Measurements from ENCODE around the gene CTNNBL1.

CTNNBL1 gene

DNA sequence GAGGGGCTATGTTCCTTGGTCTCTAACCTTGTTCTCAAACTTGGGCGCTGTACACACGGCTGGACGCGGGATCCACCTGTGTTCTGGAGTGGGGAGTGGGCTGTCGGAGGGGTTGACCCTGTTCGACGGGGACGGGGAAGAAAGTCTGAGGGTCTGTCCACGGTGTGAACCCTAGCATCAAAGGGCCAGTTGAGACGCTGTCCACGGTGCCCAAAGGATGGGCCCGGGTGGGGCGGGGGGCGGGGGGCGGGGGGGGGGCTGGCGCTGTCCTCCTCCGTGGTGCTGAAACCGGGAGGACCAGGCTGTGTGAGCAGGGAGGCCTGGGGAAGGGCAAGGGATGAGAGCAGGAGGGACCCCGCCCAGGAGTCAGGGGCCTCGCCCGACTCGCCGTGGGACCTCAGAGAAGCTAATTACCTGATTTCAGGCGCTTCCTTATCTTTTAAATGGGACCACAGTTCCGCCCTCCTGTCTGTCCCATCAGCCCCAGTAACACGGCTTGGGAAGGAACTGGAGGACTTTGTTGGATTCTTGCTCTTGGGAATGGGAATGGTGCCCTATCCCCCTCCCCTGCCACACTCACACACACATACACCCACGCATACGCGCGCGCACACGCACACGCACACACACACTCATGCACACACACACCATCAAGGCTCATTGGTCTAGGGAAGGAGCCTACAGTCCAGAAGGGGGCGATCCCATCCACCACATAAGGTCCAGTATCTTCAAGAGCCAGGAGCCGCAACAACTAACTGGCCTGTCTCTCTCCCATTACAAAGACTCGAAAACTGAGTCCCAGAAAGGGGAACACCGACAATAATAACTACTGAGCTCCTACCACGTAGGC, 208.0 kb downstream of the CTNNBL1 start:
- DNase-seq (ENCODE audit: low spot score): peak; percentile 62

GRCh38 chr20:37902504-37903313, 208.9 kb downstream of the CTNNBL1 start, which contains the start of gene VSTM2L:
Gene VSTM2L (plus strand): TSS chr20:37903127. CDS start chr20:37903351, 224 bp downstream.
- peak; percentile 55 for DNase-seq (ENCODE audit: low spot score)

- no peak for DNase-seq (ENCODE audit: low spot score)
Measured at GRCh38 chr20:37903317-37904007, 209.6 kb downstream of the CTNNBL1 start.

DNA sequence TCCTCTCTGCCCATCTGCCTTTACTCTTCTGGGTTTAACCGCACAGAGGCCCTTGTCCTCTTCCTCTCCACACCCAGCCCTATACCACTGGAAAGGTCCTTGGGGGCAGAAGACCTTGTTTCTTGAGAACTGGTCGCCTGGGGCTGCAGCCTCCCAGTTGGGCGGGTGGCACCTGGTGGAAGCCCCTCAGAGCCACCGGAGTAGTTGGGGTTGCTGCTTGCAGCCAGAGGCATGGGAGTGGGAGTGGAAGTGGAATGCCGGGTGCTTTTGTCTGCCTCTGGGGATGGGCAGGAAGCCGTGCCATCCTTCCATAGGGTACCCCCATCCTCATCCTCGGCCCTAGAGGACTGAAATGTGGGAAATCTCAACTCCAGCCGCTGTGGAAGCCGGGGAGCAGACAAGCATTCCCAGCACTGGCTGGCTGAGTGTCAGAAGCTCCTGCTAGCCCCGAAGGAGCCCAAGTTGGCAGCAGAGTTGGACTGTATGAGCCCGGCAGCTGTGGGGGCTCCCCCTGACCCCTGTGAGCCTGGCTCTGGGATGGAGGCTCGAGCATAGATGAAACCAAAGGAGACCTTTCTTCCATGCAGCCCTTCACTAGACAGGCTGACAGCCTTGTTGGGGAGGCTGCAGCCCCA, 210.3 kb downstream of the CTNNBL1 start:
- DNase-seq (ENCODE audit: low spot score): no peak

- no peak for DNase-seq (ENCODE audit: low spot score)
Measured at GRCh38 chr20:37904845-37905373, 211.1 kb downstream of the CTNNBL1 start.

DNA sequence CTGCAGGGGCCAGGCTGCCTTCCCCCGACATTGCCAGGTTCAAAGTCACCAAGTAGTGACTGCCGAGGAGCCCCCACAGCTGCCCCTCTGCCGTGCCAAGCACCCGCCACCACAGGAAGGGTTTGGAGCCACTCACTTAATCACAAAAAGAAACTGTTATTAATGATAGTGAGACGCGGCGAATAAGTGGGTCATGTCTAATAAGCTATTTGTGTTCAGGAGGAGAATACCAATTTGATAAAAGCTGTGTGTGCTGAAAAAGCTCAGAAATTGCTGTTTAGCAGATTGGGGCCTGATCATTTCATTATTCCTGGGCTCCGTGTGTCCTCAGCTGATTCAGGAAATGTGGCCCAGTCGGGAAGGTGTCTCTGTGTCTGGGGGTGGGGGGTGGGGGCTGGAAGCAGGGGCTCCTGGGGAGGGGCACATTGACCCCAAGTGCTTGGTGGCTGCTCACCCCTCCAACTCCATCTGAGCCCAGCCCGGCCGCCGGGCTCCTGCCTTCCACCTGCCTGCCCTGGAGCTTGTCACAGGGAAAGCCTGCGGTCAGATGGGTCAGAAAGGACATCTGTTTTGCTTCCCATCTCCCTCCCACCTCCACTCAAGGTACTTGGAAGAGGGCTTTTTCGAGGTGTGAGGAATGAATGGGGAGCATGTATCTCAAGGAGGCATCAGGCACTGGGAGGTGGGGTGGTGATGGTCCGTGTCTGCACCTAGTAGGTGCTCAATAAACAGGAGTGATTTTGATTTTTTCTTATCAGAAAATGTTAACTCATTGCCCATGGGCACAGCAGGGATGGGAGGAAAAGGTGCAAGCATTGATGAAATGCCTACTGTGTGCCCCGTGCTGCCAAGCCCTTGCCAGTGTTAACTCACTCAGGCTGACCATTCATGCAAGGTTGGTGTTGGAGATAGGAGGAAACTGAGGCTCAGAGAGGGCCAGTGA, 212.1 kb downstream of the CTNNBL1 start:
- DNase-seq (ENCODE audit: low spot score): no peak

DNA sequence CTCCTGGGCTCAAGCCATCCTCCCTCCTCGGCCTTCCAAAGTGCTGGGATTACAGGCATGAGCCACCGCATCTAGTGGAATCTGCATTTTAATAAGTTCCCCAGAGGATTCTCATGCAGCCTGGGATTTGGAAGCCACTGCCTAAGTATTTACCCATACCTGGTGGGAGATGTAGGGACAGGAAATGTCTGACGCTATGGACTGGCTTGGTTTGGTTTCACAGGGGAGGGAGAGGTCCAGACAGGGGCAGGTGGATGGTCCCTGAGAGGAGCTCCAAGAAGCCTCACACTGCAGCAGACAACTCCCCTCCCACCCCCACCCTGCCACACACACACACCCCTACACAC, 213.5 kb downstream of the CTNNBL1 start:
- DNase-seq (ENCODE audit: low spot score): no peak

DNA sequence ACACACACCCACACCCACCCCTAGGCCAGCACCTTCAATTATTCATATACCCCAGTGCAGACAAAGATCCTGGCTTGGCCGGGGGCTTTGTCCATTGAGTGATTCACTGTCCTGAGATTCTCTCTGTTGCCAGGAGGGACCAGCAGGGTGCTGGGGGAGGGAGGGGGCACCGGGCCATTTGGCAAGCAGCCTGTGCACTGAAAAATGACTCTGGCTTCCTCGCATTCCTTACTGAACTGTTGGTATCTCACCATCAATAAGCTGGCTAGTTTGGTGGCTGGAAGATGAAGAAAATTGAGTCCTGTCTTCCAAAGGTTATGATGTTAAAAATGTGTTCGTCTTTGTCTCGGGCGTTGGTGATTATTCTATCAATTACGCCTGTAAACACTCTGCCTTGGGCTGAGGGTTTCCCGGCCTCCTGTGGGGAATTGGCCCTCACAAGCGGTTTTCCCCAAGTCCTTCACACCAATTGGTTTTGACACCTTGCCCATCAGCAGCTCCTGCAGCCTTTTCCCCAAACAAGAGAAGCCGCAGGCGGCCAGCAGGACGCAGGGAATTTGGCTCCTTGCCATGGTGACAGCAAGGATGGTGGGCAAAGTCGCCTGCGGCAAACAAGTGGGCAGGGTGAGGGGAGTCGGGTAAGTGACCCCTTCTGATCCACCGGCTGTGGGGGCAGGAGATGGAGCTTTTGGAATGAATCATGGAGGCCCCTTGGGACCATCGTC, 214.0 kb downstream of the CTNNBL1 start:
- peak; percentile 83 for DNase-seq (ENCODE audit: low spot score)

DNA sequence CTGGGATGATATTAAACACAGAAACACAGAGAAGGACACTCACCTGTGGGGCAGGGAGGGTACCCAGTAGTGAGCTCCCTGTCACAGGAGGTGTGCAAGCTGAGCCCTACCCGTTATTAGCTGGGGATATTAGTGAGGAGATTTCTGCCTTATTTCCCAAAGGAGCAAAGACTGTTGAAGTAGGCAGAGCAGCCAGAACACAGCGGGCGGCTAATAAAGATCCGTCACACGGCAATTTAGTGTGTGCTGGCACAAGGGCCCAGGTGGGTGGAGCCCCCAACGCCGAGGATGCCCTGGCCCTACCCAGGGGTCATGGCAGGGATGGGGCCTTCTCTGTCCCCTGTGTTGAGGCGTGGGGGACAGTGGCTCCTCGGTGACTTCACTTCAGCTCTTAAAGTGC, 217.4 kb downstream of the CTNNBL1 start:
- DNase-seq (ENCODE audit: low spot score): no peak

- no peak for DNase-seq (ENCODE audit: low spot score)
Measured at GRCh38 chr20:37911838-37912281, 218.0 kb downstream of the CTNNBL1 start.

DNA sequence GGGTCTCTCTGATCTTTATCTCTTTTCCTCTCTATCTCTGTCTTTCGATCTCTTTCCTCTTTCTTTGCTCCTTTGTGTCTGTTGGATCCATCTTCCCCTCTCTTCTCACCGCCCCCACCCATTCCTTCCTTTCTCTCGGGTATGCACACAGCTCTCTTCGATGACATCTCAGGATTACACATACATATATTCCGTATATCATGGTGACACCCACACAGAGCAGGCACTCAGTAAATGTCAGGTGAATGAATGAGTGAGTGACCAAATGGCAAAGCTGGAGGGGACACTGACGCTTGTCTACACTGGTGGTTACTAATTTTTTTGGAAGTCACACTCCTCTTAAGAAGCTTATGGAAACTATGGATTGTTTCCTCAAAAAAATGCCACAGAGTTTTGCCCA, 219.0 kb downstream of the CTNNBL1 start:
- DNase-seq (ENCODE audit: low spot score): no peak

DNA sequence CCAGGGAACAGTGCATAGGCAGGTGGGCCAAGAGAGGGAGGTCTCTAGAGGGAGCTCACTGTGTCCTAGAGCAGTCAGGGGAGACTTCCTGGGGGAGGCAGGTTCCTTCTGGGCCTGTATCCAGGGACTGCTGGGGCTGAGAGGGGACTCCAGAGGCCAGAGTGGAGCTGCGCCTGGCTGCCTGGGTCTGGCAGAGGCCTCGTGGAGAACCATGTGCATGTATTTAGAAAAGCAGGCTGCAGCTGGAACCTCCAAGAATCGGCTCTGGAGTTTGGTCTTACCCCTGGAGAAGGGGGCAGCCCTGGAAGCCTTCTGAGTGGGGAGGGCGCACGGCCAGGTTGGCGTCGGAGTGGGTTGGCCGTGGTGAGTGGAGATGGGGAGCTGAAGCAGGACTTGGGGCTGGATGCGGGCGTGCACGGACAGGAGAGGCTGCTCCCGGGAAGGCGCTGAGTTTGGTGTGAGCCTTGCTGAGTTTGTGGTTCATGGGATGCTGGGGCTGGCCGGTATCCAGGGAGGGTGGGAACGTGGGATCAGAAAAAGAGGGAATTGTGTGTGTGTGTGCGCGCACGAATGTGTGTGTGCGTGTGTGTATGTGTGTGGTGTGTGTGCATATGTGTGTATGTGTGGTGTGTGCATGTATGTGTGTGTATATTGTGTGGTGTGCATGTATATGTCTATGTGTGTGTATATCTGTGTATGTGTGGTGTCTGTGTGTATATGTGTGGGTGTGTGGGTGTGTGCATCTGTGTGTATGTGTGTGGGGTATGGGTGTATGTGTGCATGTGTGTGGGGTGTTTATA, 219.9 kb downstream of the CTNNBL1 start:
- no peak for DNase-seq (ENCODE audit: low spot score)

GRCh38 chr20:37914367-37914671, 220.5 kb downstream of the CTNNBL1 start:
- DNase-seq (ENCODE audit: low spot score): no peak

- no peak for DNase-seq (ENCODE audit: low spot score)
Measured at GRCh38 chr20:37914672-37915433, 221.0 kb downstream of the CTNNBL1 start.

DNA sequence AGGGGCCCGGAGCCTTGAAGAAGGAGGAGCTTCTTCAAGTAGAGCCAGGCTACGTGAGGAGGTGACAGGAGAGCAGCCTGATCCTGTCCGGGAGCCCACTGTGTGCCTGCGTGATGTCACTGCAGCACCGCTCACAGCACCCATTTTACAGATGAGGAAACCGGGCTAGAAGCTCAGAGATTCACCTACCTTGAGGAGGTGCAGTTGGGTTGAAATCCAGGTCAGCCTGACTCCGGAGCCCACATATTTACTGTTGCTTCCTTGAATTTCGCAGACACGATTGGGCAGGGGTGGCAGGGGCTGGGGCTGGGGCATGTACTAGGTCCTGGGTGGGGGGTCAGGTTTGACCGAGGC, 221.6 kb downstream of the CTNNBL1 start:
- DNase-seq (ENCODE audit: low spot score): no peak

DNA sequence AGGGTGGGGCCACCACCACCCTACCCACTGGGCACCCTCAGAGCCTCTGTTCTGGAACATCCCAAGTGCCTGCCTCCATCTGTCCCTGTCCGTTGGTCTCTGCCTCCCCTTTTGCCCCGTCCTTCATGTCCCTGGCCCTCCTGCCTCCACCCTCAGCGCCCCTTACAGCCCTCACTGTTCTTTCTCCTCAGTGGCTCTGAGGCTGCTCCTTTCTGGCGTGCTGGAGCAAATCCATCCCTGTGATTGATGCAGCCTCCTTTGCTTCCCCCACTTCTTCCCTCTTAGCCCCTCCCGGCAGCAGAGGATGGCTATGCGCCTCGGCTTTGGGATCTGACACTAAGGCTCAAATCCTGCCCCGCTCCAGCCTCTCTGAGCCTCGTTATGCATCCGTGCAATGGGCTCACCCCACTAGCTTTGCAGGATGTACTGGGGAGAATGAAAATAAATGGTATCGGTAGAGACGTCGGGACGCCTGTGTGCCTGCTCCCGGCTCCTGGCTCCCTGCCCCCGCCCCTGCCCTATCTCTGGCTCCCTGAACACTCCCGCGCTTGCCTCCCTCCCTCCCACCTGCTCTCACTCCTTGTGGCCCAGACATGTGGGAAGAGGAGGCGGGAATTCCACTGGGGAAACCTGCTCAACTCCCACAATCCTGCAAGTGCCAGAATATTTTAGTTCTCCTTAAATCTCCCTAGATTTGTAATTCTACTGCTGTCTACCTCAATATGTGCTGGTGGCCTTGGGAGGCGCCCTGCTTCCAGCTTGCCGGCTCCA, 222.2 kb downstream of the CTNNBL1 start:
- DNase-seq (ENCODE audit: low spot score): no peak

DNA sequence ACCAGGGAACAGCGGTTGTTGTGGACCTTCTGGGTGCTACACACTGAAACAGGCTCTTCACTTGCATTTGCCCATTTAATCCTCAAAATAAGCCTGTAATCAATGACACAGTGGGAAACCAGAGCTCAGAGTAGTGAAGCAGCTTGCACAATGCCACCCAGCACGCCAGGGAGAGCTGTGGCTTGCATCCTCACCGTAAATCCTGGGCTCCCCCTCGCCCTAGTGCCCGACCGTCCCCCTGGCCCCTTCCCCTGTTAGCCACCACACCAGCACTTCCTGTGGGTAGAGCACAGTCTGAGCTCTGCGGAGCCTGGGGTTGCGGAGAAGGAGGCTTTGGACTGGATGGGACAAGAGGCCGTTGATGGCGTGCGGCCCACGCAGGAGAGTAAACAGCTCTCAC, 223.6 kb downstream of the CTNNBL1 start:
- DNase-seq (ENCODE audit: low spot score): no peak

DNA sequence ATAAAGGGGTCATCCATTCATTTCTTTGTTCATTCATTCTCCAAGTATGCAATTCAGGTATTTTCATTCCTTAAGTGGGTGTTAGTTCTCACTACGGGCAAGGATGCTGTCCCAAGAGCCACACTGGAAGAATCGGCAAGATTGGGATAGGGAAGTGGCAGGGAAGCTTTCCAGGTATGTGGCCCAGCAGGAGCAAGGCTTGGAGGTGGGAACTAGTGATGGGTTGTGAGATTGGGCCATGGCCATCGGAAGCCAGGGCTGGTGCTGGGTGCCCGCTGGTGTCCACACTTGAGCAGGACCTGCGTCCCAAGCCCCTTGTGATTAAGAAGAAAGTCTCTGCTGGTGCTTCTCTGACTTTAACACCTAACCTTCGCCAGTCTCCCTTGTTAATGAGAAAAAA, 224.2 kb downstream of the CTNNBL1 start:
- DNase-seq (ENCODE audit: low spot score): no peak
